K562 (cell line): ENCODE measurements around the gene FGF2. TPM values are rescaled to one million over a fixed set of nuclear protein-coding genes. Genes with fewer than 3 reads are reported as not detected.

Experiments used
- ATAC-seq: fragments of 200-7000 bp; cut with Tn5 transposase; 3 replicates; pipeline ENCODE4 v1.9.1; 2020; ENCODE audit warnings: moderate library complexity
- BruUV-seq: library from RNA; stranded (reverse); fragments of 400-500 nt; replicated peaks from 2 replicates; lab custom pipeline; 2021; lab: Mats Ljungman, UMichigan
- CTCF ChIA-PET: fragments of 300-600 bp; formaldehyde crosslinking; extraction: SDS; loops from one replicate; lab custom pipeline; 2021; ENCODE audit warnings: low intra/inter-chr PET ratio; lab: Yijun Ruan, JAX
- POLR2A ChIA-PET: fragments of 300-600, 350-650 bp; sonication (Branson Sonifier 250); formaldehyde crosslinking; extraction: SDS; loops from one replicate; lab custom pipeline; 2021; ENCODE audit warnings: antibody characterized with exemption, inconsistent platforms; lab: Yijun Ruan, JAX
- DNase-seq, 4 experiments: peaks; one replicate each; pipeline versions ENCODE4 v3.0.0 to v3.0.0-alpha.2; 2011 to 2018; ENCODE audit warnings: low spot score in 3 of 4, mixed read lengths in 3 of 4; ENCODE audit errors: extremely low read depth in 1 of 4
- FAIRE-seq: peaks from 2 replicates; lab custom pipeline; 2011; peaks lifted over from hg19 to GRCh38; lab: Jason Lieb, UNC
- H2AFZ ChIP-seq: 2 replicates; pipeline ENCODE4 v1.6.0; 2011; ENCODE audit warnings: low read depth, low read length, control low read depth, inconsistent platforms
- H3K27ac ChIP-seq: fragments of 200-600 bp; 3 replicates; pipeline ENCODE4 v1.8.0; 2011; ENCODE audit warnings: low read depth, mild to moderate bottlenecking, control low read depth, inconsistent platforms, low read length, moderate library complexity, mixed read lengths; ENCODE audit errors: extremely low read depth
- H3K27me3 ChIP-seq, 2 experiments: fragments of 300-600 bp in 1 of 2; 2 replicates in 1 of 2; 3 replicates in 1 of 2; pipeline versions ENCODE4 v1.6.0 to v1.8.0; 2011; ENCODE audit warnings: inconsistent platforms in 2 of 2, low read length in 2 of 2, mild to moderate bottlenecking in 1 of 2, mixed read lengths in 1 of 2, moderate library complexity in 1 of 2; ENCODE audit not compliant: control insufficient read depth in 2 of 2, insufficient read depth in 2 of 2
- H3K36me3 ChIP-seq: fragments of 300-600 bp; 3 replicates; pipeline ENCODE4 v1.8.0; 2011; ENCODE audit warnings: mild to moderate bottlenecking, low read length, inconsistent platforms; ENCODE audit not compliant: control insufficient read depth, insufficient read depth
- H3K4me1 ChIP-seq, 2 experiments: fragments of 200-600 bp in 1 of 2; replicated peaks in 1 of 2; 2 replicates in 1 of 2; 3 replicates in 1 of 2; pipeline versions ENCODE4 v1.5.1 to v1.8.0; 2011; ENCODE audit warnings: inconsistent platforms in 2 of 2, low read length in 2 of 2, mild to moderate bottlenecking in 1 of 2, mixed read lengths in 1 of 2, moderate library complexity in 1 of 2; ENCODE audit not compliant: control insufficient read depth in 2 of 2, insufficient read depth in 2 of 2
- H3K4me2 ChIP-seq: 2 replicates; pipeline ENCODE4 v1.6.1; 2011; ENCODE audit warnings: low read length, control low read depth, inconsistent platforms, mixed read lengths; ENCODE audit not compliant: insufficient read depth
- H3K4me3 ChIP-seq: fragments of 200-600 bp; sonication (generic), shearing (Covaris generic); 2 replicates; pipeline ENCODE4 v1.5.1; 2016; ENCODE audit warnings: control low read depth, inconsistent platforms
- H3K79me2 ChIP-seq: fragments of 200-600 bp; 3 replicates; pipeline ENCODE4 v1.8.0; 2011; ENCODE audit warnings: low read length, inconsistent platforms; ENCODE audit not compliant: control insufficient read depth, insufficient read depth
- H3K9ac ChIP-seq, 2 experiments: 2 replicates each; pipeline versions ENCODE4 v1.6.0 to v1.6.1; 2011; ENCODE audit warnings: low read depth in 2 of 2, low read length in 2 of 2, control low read depth in 1 of 2, inconsistent platforms in 1 of 2, mild to moderate bottlenecking in 1 of 2, mixed read lengths in 1 of 2; ENCODE audit not compliant: insufficient read depth in 1 of 2
- H3K9me1 ChIP-seq: one replicate; pipeline ENCODE4 v1.6.0; 2011; ENCODE audit warnings: inconsistent platforms, mild to moderate bottlenecking, low read length, moderate library complexity; ENCODE audit not compliant: control insufficient read depth, insufficient read depth
- H3K9me3 ChIP-seq: replicated peaks from 2 replicates; pipeline ENCODE4 v1.5.1; 2011; ENCODE audit warnings: low read depth, low read length, inconsistent platforms; ENCODE audit not compliant: control insufficient read depth, insufficient read depth
- H4K20me1 ChIP-seq: replicated peaks from 2 replicates; pipeline ENCODE4 v1.6.1; 2011; ENCODE audit warnings: low read length, inconsistent platforms, mixed read lengths; ENCODE audit not compliant: control insufficient read depth, insufficient read depth
- CEBPB ChIP-seq: fragments of 450-650 bp; IDR thresholded peaks from 2 replicates; pipeline ENCODE4 v1.6.1; 2016; ENCODE audit warnings: missing genetic modification characterization, missing compliant biosample characterization
- CEBPG ChIP-seq, 3 experiments: fragments of 200-800 bp in 1 of 3; sonication (Bioruptor generic) in 1 of 3; sonication (generic) in 1 of 3; formaldehyde crosslinking in 1 of 3; IDR thresholded peaks in 2 of 3; conservative IDR thresholded peaks in 1 of 3; 2 replicates each; pipeline versions ENCODE4 v1.6.1 to v1.8.0; 2016 to 2022; ENCODE audit warnings: missing compliant biosample characterization in 2 of 3, missing genetic modification characterization in 2 of 3, mild to moderate bottlenecking in 1 of 3, missing genetic modification reagents in 1 of 3
- CSDE1 ChIP-seq, 2 experiments: fragments of 450-650 bp; IDR thresholded peaks; 2 replicates each; pipeline ENCODE4 v1.6.1; 2016; ENCODE audit warnings: mild to moderate bottlenecking in 1 of 2
- HCFC1 ChIP-seq: IDR thresholded peaks from 2 replicates; pipeline ENCODE4 v1.6.1; 2012; ENCODE audit warnings: low read depth, low read length, improper control_type of control experiment
- MEIS2 ChIP-seq: fragments of 450-650 bp; IDR thresholded peaks from 2 replicates; pipeline ENCODE4 v1.6.1; 2014; ENCODE audit warnings: mild to moderate bottlenecking; ENCODE audit not compliant: partially characterized antibody
- NEUROD1 ChIP-seq: fragments of 150-350 bp; IDR thresholded peaks from 2 replicates; pipeline ENCODE4 v1.6.1; 2014; ENCODE audit warnings: borderline replicate concordance, low read length, low read depth; ENCODE audit not compliant: partially characterized antibody
- ZNF280A ChIP-seq: fragments of 450-650 bp; IDR thresholded peaks from 2 replicates; pipeline ENCODE4 v1.6.1; 2018; ENCODE audit warnings: mild to moderate bottlenecking, low read depth; ENCODE audit not compliant: partially characterized antibody
- WGBS: fragments of 100-300 bp; shearing (Covaris generic); methylation state at CpG from one replicate; pipeline ENCODE4 v1.1.6; 2016; ENCODE audit warnings: low coverage, mixed read lengths; ENCODE audit not compliant: insufficient coverage; ENCODE audit errors: missing lambda C conversion rate; 5-methylcytosine and 5-hydroxymethylcytosine counted together
- in situ Hi-C: fragments of 300-500 bp; cut with MboI; formaldehyde crosslinking; loops from 4 replicates; pipeline ENCODE4 v1.15.0; 2018; ENCODE audit warnings: inconsistent platforms, mixed read lengths
- intact Hi-C: fragments of 100-400 bp; cut with micrococcal nuclease; formaldehyde crosslinking; loops from 2 replicates; pipeline ENCODE4 v1.14.2; 2022
- polyA plus RNA-seq, 8 experiments: library from polyadenylated mRNA; depleted of rRNA in 4 of 8; stranded (reverse) in 5 of 8; unstranded in 3 of 8; fragments of >200 nt; fragmentation: Nextera tagmentation in 2 of 8; fragmentation: Illumina TruSeq in 1 of 8; extraction: Ambion mirVana in 2 of 8; extraction: Trizol in 1 of 8; gene quantifications; 2 replicates each; pipeline versions ENCODE4 v1.2.1 to v1.2.3, GENCODE V29; 2011 to 2014; ENCODE audit warnings: inconsistent platforms in 1 of 8, missing spikeins in 1 of 8
- total RNA-seq, 7 experiments: library from RNA; depleted of rRNA in 6 of 7; stranded (reverse); fragments of >200 nt in 6 of 7; fragmentation: Illumina TruSeq in 2 of 7; extraction: Trizol in 2 of 7; gene quantifications; 2 replicates each; pipeline versions ENCODE4 v1.2.1 to v1.2.3, GENCODE V29; 2011 to 2021; ENCODE audit warnings: low replicate concordance in 1 of 7

Gene FGF2
- total and polyA plus RNA-seq, 9 of the 15 experiments (the other 6 are each of a cell fraction or from before 2014, with no cell fraction given): 2.5 to 19.4 (median 9.2) TPM

- ATAC-seq: no peak
- no peak overlapping the region for H3K4me2 ChIP-seq
These were observed 48.6 kb upstream of the FGF2 start for GRCh38 chr4:122777846-122778673.

More at GRCh38 chr4:122777846-122778673, 48.6 kb upstream of the FGF2 start:
- Histone ChIP-seq H3K27ac (no peak overlapping the region), H3K4me3 (no peak overlapping the region), H3K36me3 (no peaks in the 10 kb centered on the region), H3K9me1 (no peaks in the 10 kb centered on the region), H3K4me1 (peaks cover 8 to 27% of the 10 kb centered on the region in 2 experiments), H3K79me2 (no peaks in the 10 kb centered on the region), H4K20me1 (no peaks in the 10 kb centered on the region), H3K27me3 (no peaks in the 10 kb centered on the region), H3K9me3 (no peaks in the 10 kb centered on the region), H3K9ac (no peak overlapping the region), H2AFZ (peak overlapping the region; percentile 60)
- intact Hi-C loops: no loop called here
- in situ Hi-C loops: no loop called here
- no TSS peak for BruUV-seq
- 63% methylated on average over 7 of the region's 7 CpGs for WGBS
- ChIA-PET POLR2A (no interaction called here), CTCF (no interaction called here)
- TF ChIP-seq MEIS2 (peak; percentile 26), CEBPB (tag) (peak; percentile 75), ZNF280A (no peak), HCFC1 (no peak), CEBPG (CRISPR knock-in tag; IDR thresholded peaks at IDR 0.05) (peak; percentile 19; the same call in 1 of the 2 replicates), CEBPG (tag; conservative IDR thresholded peaks at IDR 0.05 in 1 of 2, IDR thresholded peaks at IDR 0.05 in 1 of 2) (0 out of 4 replicates have a peak, but pooled peaks of 1 of the 2 experiments have one; percentile 19), CSDE1 (IDR thresholded peaks at IDR 0.05) (no peak), NEUROD1 (no peak)
- FAIRE-seq (no peak), DNase-seq (no peak)
